ES-I3 (cell line): ENCODE measurements around the gene PLA2G3.

Source experiments
- H3K36me3 ChIP-seq: 2 replicates; pipeline ENCODE4 v1.6.1; 2013; ENCODE audit warnings: mild to moderate bottlenecking, low read length, control low read depth, moderate library complexity; ENCODE audit not compliant: insufficient read depth
- H3K4me1 ChIP-seq: 2 replicates; pipeline ENCODE4 v1.6.1; 2013; ENCODE audit warnings: mild to moderate bottlenecking, control low read depth, low read length; ENCODE audit not compliant: insufficient read depth
- H3K9ac ChIP-seq: 2 replicates; pipeline ENCODE4 v1.6.1; 2013; ENCODE audit warnings: low read depth, mild to moderate bottlenecking, low read length, moderate library complexity
- H3K9me3 ChIP-seq: 2 replicates; pipeline ENCODE4 v1.6.1; 2013; ENCODE audit warnings: mild to moderate bottlenecking, low read length, moderate library complexity; ENCODE audit not compliant: control insufficient read depth, insufficient read depth

The PLA2G3 gene

GRCh38 chr22:31106731-31107177 lies 33.6 kb downstream of the PLA2G3 start:
- H3K9me3 ChIP-seq = no peaks in the 10 kb centered on the region
- peak overlapping the region; percentile 82 for H3K9ac ChIP-seq
- peaks cover 14% of the 10 kb centered on the region; the same call in 1 of the 2 replicates for H3K4me1 ChIP-seq
- no peaks in the 10 kb centered on the region for H3K36me3 ChIP-seq

- Histone ChIP-seq H3K9me3 (no peaks in the 10 kb centered on the region), H3K4me1 (peaks cover 14% of the 10 kb centered on the region; the same call in 1 of the 2 replicates), H3K36me3 (no peaks in the 10 kb centered on the region), H3K9ac (no peak overlapping the region)
Measured at GRCh38 chr22:31106001-31106571, 34.2 kb downstream of the PLA2G3 start.

- Histone ChIP-seq H3K9me3 (no peaks in the 10 kb centered on the region), H3K36me3 (no peaks in the 10 kb centered on the region), H3K4me1 (peaks cover 14% of the 10 kb centered on the region; the same call in 1 of the 2 replicates), H3K9ac (no peak overlapping the region)
Measured at GRCh38 chr22:31105282-31105929, 34.9 kb downstream of the PLA2G3 start.

- no peaks in the 10 kb centered on the region for H3K36me3 ChIP-seq
- peaks cover 14% of the 10 kb centered on the region; the same call in 1 of the 2 replicates for H3K4me1 ChIP-seq
- H3K9ac ChIP-seq = no peak overlapping the region
- no peaks in the 10 kb centered on the region for H3K9me3 ChIP-seq
Measured at GRCh38 chr22:31104869-31105268, 35.4 kb downstream of the PLA2G3 start.

GRCh38 chr22:31103899-31104694 lies 36.2 kb downstream of the PLA2G3 start:
- Histone ChIP-seq H3K9ac (no peak overlapping the region), H3K4me1 (peaks cover 14% of the 10 kb centered on the region; the same call in 1 of the 2 replicates), H3K9me3 (no peaks in the 10 kb centered on the region), H3K36me3 (no peaks in the 10 kb centered on the region)

- H3K36me3 ChIP-seq = no peaks in the 10 kb centered on the region
Measured at GRCh38 chr22:31103111-31103510, 37.2 kb downstream of the PLA2G3 start.

GRCh38 chr22:31102441-31103081 lies 37.7 kb downstream of the PLA2G3 start:
- no peaks in the 10 kb centered on the region for H3K9me3 ChIP-seq
- H3K9ac ChIP-seq = no peak overlapping the region
- no peaks in the 10 kb centered on the region for H3K36me3 ChIP-seq
- peaks cover 21% of the 10 kb centered on the region; the same call in 1 of the 2 replicates for H3K4me1 ChIP-seq

More at GRCh38 chr22:31103111-31103510, 37.2 kb downstream of the PLA2G3 start:
- Histone ChIP-seq H3K4me1 (peaks cover 18% of the 10 kb centered on the region; the same call in 1 of the 2 replicates), H3K9ac (no peak overlapping the region), H3K9me3 (no peaks in the 10 kb centered on the region)

- H3K36me3 ChIP-seq = no peaks in the 10 kb centered on the region
- H3K9me3 ChIP-seq = no peaks in the 10 kb centered on the region
- H3K4me1 ChIP-seq = peaks cover 16% of the 10 kb centered on the region; the same call in 1 of the 2 replicates
- H3K9ac ChIP-seq = no peak overlapping the region
Measured at GRCh38 chr22:31100762-31101525, 39.4 kb downstream of the PLA2G3 start.

- Histone ChIP-seq H3K4me1 (peaks cover 8% of the 10 kb centered on the region; the same call in 1 of the 2 replicates), H3K9ac (no peak overlapping the region), H3K9me3 (no peaks in the 10 kb centered on the region), H3K36me3 (no peaks in the 10 kb centered on the region; the same call in 1 of the 2 replicates)
Measured at GRCh38 chr22:31099841-31100761, 40.2 kb downstream of the PLA2G3 start.

- Histone ChIP-seq H3K36me3 (no peaks in the 10 kb centered on the region; the same call in 1 of the 2 replicates), H3K4me1 (peaks cover 7% of the 10 kb centered on the region; the same call in 1 of the 2 replicates), H3K9me3 (no peaks in the 10 kb centered on the region), H3K9ac (no peak overlapping the region)
Measured at GRCh38 chr22:31099386-31099785, 40.9 kb downstream of the PLA2G3 start.

GRCh38 chr22:31098632-31099110 lies 41.6 kb downstream of the PLA2G3 start:
- peaks cover 7% of the 10 kb centered on the region; the same call in 1 of the 2 replicates for H3K4me1 ChIP-seq
- peak overlapping the region; percentile 19; the same call in 1 of the 2 replicates for H3K9ac ChIP-seq
- H3K36me3 ChIP-seq = no peaks in the 10 kb centered on the region; the same call in 1 of the 2 replicates
- H3K9me3 ChIP-seq = no peaks in the 10 kb centered on the region

- H3K36me3 ChIP-seq = no peaks in the 10 kb centered on the region; the same call in 1 of the 2 replicates
- H3K9me3 ChIP-seq = no peaks in the 10 kb centered on the region
- peaks cover 7% of the 10 kb centered on the region; the same call in 1 of the 2 replicates for H3K4me1 ChIP-seq
- peak overlapping the region; percentile 19; the same call in 1 of the 2 replicates for H3K9ac ChIP-seq
Measured at GRCh38 chr22:31097941-31098631, 42.2 kb downstream of the PLA2G3 start.
